ENCODE results near the gene NOC4L. TPM values are rescaled to one million over a fixed set of nuclear protein-coding genes. Genes with fewer than 3 reads are reported as not detected.

Gene NOC4L
- total and polyA plus RNA-seq, 7 donors, result 7.9 to 36.7 (median 25.7) TPM

DNA sequence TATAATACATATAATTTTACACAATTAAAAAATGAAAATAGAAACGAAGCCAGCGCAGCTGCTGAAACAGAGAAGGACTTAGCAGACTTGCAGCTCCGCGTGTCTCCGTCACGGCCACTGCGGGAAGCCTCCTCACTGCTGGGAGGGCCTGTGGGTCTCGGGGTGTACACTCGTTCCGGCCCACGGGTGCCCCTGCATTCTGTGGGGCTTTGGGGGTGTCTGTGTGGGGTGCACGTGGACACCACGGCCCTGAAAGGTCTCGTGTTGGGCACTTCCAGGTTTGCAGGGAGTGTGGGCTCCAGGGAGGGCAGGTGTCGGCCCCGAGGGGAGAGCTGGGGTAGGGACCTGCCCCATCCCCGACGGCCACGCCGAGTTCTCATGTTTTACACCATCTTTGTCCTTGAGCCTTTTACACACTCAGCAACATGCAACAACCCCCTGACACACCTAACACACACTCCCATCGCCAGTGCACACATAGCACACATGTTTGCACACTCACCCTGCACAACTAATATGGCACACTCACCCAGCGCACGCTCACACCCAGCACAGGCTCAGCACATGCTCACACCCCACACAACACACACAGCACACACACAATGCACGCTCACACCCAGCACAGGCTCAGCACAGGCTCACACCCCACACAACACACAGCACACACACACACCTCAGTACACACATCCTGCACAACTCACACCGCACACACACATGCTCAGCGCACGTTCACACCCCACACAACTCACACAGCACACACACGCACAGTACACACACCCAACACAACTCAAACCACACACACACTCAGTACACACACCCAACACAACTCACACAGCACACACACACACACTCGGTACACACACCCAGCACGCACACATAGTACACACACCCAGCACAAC, 36.6 kb downstream of the NOC4L start:
- Histone ChIP-seq H3K4me3 (no peak overlapping the region), H3K36me3 (ENCODE audit: insufficient read depth in 1 of 2, low read depth in 1 of 2) (no peaks in the 10 kb centered on the region), H3K4me1 (no peaks in the 10 kb centered on the region), H3K27me3 (ENCODE audit: insufficient read depth in 3 of 3, low read length in 2 of 3) (peaks cover 0 to 17% (median 5%) of the 10 kb centered on the region in 3 donors), H3K27ac (no peak overlapping the region), H3K9me3 (no peaks in the 10 kb centered on the region)
- intact Hi-C loops (cut with DNase I), result no loop called here
- DNase-seq, result peak in 1 of 2 donors; percentile 44
- no peak for TF ChIP-seq CTCF (IDR thresholded peaks at IDR 0.05)
- WGBS, 3 donors, result 74 to 79% (median 77%) methylated on average over 30 of the region's 30 CpGs
- ATAC-seq, result peak in 1 of 4 donors; percentile 19

- Histone ChIP-seq H3K27ac (no peak overlapping the region), H3K4me1 (no peaks in the 10 kb centered on the region), H3K36me3 (ENCODE audit: insufficient read depth in 1 of 2, low read depth in 1 of 2) (no peaks in the 10 kb centered on the region), H3K27me3 (ENCODE audit: insufficient read depth in 3 of 3, low read length in 2 of 3) (peaks cover 0 to 12% (median 2%) of the 10 kb centered on the region in 3 donors), H3K4me3 (no peak overlapping the region), H3K9me3 (no peaks in the 10 kb centered on the region)
- no peak for TF ChIP-seq CTCF (IDR thresholded peaks at IDR 0.05)
- intact Hi-C loops (cut with DNase I), result no loop called here
- DNase-seq (peak in 1 of 2 donors; percentile 37), ATAC-seq (no peak)
- WGBS, 3 donors, result 79 to 83% (median 81%) methylated on average over 31 to 33 of the region's 33 CpGs
Observed at GRCh38 chr12:132181570-132182200, 37.4 kb downstream of the NOC4L start.

DNA sequence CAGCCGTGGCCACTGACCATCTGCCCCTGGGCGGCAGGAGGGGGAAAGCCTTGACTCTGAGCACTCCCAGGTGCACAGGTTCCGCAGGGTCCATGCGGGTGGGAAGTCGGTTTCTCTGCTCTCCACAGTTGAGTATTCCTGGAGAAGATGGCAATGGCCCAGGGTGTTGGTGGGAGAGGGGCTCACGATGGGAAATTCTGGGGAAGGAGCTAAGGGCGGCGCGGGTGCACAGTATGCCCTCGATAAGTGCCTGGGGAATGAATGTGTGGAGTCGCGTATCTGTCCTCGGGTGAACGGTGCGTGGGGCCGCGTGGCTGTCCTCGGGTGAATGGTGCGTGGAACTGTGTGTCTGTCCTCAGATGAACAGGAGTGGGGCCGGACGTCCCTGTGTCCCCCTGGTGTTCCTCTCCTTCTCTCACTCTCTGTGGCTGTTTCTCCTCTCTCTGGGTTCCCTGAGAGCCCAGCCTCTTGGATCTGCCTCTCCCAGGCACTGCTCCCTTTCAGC, 38.0 kb downstream of the NOC4L start:
- no peak overlapping the region for H3K4me3 ChIP-seq
- no peaks in the 10 kb centered on the region for H3K4me1 ChIP-seq
- intact Hi-C loops (cut with DNase I), result no loop called here
- peaks cover 0 to 11% (median 2%) of the 10 kb centered on the region in 3 donors for H3K27me3 ChIP-seq (ENCODE audit: insufficient read depth in 3 of 3, low read length in 2 of 3)
- no peaks in the 10 kb centered on the region for H3K36me3 ChIP-seq (ENCODE audit: insufficient read depth in 1 of 2, low read depth in 1 of 2)
- WGBS, 3 donors, result 84 to 89% (median 85%) methylated on average over 21 of the region's 21 CpGs
- TF ChIP-seq CTCF (IDR thresholded peaks at IDR 0.05), result no peak
- ATAC-seq (no peak), DNase-seq (peak in 1 of 2 donors; percentile 30)
- no peak overlapping the region for H3K27ac ChIP-seq
- no peaks in the 10 kb centered on the region for H3K9me3 ChIP-seq

DNA sequence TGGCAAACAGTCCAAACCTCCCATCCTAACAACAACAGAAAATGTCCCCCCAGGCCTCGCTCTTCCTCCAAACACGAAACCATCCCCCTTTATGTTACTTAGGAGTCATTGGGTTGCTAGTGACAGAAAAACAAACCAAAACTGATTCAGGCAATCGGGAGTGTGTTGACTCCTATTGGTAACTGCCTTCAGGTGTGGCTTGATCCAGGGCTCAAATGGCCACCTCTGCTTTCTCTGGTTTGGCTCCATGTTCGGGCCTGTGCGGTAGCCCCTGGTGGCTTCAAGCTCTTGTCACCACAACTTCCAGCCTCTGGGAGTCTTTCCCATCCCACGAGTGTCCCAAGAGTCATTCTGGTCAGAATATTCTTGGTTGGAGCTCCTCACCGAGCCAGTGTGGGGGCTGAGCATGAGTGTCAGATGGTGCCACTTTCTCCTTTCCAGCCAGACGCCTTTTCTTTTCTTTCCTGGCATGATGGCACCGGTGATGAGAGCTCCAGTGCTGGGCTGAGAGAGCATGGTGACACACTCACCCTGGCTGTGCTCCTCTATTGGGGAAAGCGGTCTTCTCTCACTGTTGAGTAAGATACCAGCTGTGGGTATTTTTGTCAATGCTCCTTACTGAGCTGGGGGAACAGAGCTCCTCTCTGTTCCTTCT, 38.6 kb downstream of the NOC4L start:
- no peak for TF ChIP-seq CTCF (IDR thresholded peaks at IDR 0.05)
- WGBS, 3 donors, result 65 to 70% (median 67%) methylated on average over 10 of the region's 10 CpGs
- ATAC-seq (no peak), DNase-seq (no peak)
- Histone ChIP-seq H3K4me3 (no peak overlapping the region), H3K27ac (no peak overlapping the region), H3K27me3 (ENCODE audit: insufficient read depth in 3 of 3, low read length in 2 of 3) (peaks cover 0 to 11% (median 0%) of the 10 kb centered on the region in 3 donors), H3K9me3 (no peaks in the 10 kb centered on the region), H3K36me3 (ENCODE audit: insufficient read depth in 1 of 2, low read depth in 1 of 2) (no peaks in the 10 kb centered on the region), H3K4me1 (no peaks in the 10 kb centered on the region)
- intact Hi-C loops (cut with DNase I), result no loop called here
